Measurements from ENCODE around the gene ERCC4. TPM values are rescaled to one million over a fixed set of nuclear protein-coding genes. Genes with fewer than 3 reads are reported as not detected.

ERCC4 gene
- total and polyA plus RNA-seq, 2 of the 8 experiments (the other 6 are each of a cell fraction or from before 2014, with no cell fraction given) = 1.6 to 13.2 TPM

- Histone ChIP-seq H3K27me3 (replicated peaks in 1 of 4; ENCODE audit: control insufficient read depth in 3 of 4, extremely low read depth in 1 of 4, insufficient read depth in 3 of 4, low read length in 3 of 4) (no peaks in the 10 kb centered on the region), H3K79me2 (ENCODE audit: control insufficient read depth in 1 of 2, insufficient read depth in 2 of 2, low read length in 2 of 2) (no peaks in the 10 kb centered on the region), H3K36me3 (ENCODE audit: control insufficient read depth in 2 of 4, insufficient read depth in 4 of 4, low read length in 3 of 4) (no peaks in the 10 kb centered on the region), H2BK12ac (ENCODE audit: low read depth, low read length) (no peak overlapping the region), H4K91ac (replicated peaks; ENCODE audit: insufficient read length, low read length) (no peak overlapping the region), H3K27ac (ENCODE audit: low read depth, low read length) (no peak overlapping the region), H2BK5ac (ENCODE audit: low read depth, low read length) (no peak overlapping the region), H2BK120ac (replicated peaks; ENCODE audit: low read depth, low read length) (no peak overlapping the region), H3K18ac (ENCODE audit: extremely low read depth, low read length) (no peak overlapping the region), H4K5ac (ENCODE audit: insufficient read length, low read depth, low read length) (no peak overlapping the region), H2BK15ac (ENCODE audit: low read length) (no peak overlapping the region), H3K56ac (replicated peaks; ENCODE audit: insufficient read length, low read depth, low read length) (no peak overlapping the region), H3K23ac (ENCODE audit: insufficient read length) (no peak overlapping the region), H3K4me2 (ENCODE audit: insufficient read depth in 1 of 2, low read depth in 2 of 2, low read length in 2 of 2) (no peak overlapping the region), H3K4ac (replicated peaks; ENCODE audit: insufficient read length, low read depth, low read length) (no peak overlapping the region), H3K9ac (replicated peaks in 1 of 4; ENCODE audit: extremely low read depth in 1 of 4, low read depth in 3 of 4, low read length in 3 of 4) (no peak overlapping the region), H2AFZ (ENCODE audit: low read length) (no peak overlapping the region), H2AK5ac (ENCODE audit: low read depth, low read length) (no peak overlapping the region), H2BK20ac (ENCODE audit: low read length) (no peak overlapping the region), H3K14ac (ENCODE audit: insufficient read length) (no peak overlapping the region), H3K23me2 (ENCODE audit: low read depth, low read length) (no peaks in the 10 kb centered on the region; the same call in 1 of the 2 replicates), H4K20me1 (replicated peaks in 1 of 2; ENCODE audit: control insufficient read depth in 1 of 2, insufficient read depth in 2 of 2, low read length in 2 of 2) (no peaks in the 10 kb centered on the region), H3K4me1 (replicated peaks in 1 of 4; ENCODE audit: control insufficient read depth in 3 of 4, insufficient read depth in 4 of 4, low read length in 3 of 4) (peaks cover 0 to 6% (median 3%) of the 10 kb centered on the region in 4 experiments; a peak in 5 of 7 replicates), H3K4me3 (ENCODE audit: extremely low read depth in 1 of 4, insufficient read depth in 2 of 4, low read depth in 3 of 4, low read length in 4 of 4) (no peak overlapping the region), H3K9me3 (ENCODE audit: insufficient read depth in 2 of 2, low read depth in 1 of 2, low read length in 1 of 2) (no peaks in the 10 kb centered on the region), H3K79me1 (ENCODE audit: low read depth, low read length) (no peaks in the 10 kb centered on the region), H4K8ac (ENCODE audit: extremely low read depth, insufficient read depth, low read length) (no peak overlapping the region)
- WGBS, 2 experiments (ENCODE audit: extremely low coverage in 1 of 2, insufficient coverage in 1 of 2, insufficient read length in 1 of 2, insufficient replicate concordance in 2 of 2, low coverage in 1 of 2, low lambda C conversion rate in 2 of 2, missing lambda C conversion rate in 1 of 2) = 91% methylated on average over 4 of the region's 4 CpGs; no CpG with 5 or more reads in 1 of the 2 experiments
- DNase-seq (ENCODE audit: low read depth in 1 of 2, low spot score in 2 of 2) (no peak), FAIRE-seq (no peak)
- POLR2A ChIA-PET (ENCODE audit: partially characterized antibody) = interaction anchor here (0.6 kb wide), 1 partner anchor 11 kb away, joined by 3 read pairs; no protein-coding TSS in a partner anchor
- CTCF ChIA-PET (ENCODE audit: partially characterized antibody) = interaction anchor here (1.0 to 2.8 kb wide), 3 partner anchors 10 to 39 kb away, joined by 3 to 9 read pairs (median 4); partner anchors contain the start of gene ERCC4
- TF ChIP-seq GABPA (IDR thresholded peaks at IDR 0.05; ENCODE audit: borderline replicate concordance, insufficient read depth, low read length) = no peak
- TF ChIP-seq TAF7 (optimal IDR thresholded peaks at IDR 0.05; ENCODE audit: borderline replicate concordance, low read depth, low read length) = no peak
- TF ChIP-seq GTF2F1 (IDR thresholded peaks at IDR 0.05; ENCODE audit: borderline replicate concordance, low read depth, low read length) = no peak
- TF ChIP-seq NANOG (IDR thresholded peaks at IDR 0.05; ENCODE audit: insufficient read depth, low read depth, low read length, poor library complexity, severe bottlenecking) = no peak
- TF ChIP-seq POU5F1 (IDR thresholded peaks at IDR 0.05; ENCODE audit: low read depth, low read length) = no peak
- TF ChIP-seq SAP30 (IDR thresholded peaks at IDR 0.05; ENCODE audit: insufficient read depth, insufficient replicate concordance, low read length) = no peak
- no peak for TF ChIP-seq ZNF274 (IDR thresholded peaks at IDR 0.05; ENCODE audit: borderline replicate concordance, extremely low read depth, low read length)
- TF ChIP-seq USF2 (IDR thresholded peaks at IDR 0.05; ENCODE audit: low read length) = no peak
- no peak for TF ChIP-seq HDAC6 (IDR thresholded peaks at IDR 0.05; ENCODE audit: low read depth, low read length)
- no peak for TF ChIP-seq TEAD4 (IDR thresholded peaks at IDR 0.05; ENCODE audit: low read depth, low read length)
- TF ChIP-seq NRF1 (IDR thresholded peaks at IDR 0.05; ENCODE audit: low read depth, low read length) = no peak
Observed at GRCh38 chr16:13958474-13958873, 38.5 kb downstream of the ERCC4 start.
